ENCODE measurements around the gene VSIR.

DNA sequence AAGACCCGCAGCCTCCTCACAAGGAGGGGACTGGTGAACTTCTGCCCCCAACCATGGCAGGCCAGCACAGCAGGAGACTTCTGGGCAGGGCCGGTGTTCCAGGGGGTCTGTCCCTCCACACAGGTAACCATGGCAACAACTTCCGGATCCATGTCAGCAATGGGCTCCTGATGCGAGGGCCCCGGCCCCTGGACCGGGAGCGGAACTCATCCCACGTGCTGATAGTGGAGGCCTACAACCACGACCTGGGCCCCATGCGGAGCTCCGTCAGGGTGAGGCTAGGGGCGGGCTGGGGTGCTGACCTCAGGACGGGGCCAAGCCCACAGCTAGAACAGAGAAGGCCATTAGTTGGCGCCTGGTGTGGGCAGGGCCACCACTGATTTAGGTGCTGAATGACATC is 48.1 kb downstream of the VSIR start:
- TF ChIP-seq, protein P1, sequence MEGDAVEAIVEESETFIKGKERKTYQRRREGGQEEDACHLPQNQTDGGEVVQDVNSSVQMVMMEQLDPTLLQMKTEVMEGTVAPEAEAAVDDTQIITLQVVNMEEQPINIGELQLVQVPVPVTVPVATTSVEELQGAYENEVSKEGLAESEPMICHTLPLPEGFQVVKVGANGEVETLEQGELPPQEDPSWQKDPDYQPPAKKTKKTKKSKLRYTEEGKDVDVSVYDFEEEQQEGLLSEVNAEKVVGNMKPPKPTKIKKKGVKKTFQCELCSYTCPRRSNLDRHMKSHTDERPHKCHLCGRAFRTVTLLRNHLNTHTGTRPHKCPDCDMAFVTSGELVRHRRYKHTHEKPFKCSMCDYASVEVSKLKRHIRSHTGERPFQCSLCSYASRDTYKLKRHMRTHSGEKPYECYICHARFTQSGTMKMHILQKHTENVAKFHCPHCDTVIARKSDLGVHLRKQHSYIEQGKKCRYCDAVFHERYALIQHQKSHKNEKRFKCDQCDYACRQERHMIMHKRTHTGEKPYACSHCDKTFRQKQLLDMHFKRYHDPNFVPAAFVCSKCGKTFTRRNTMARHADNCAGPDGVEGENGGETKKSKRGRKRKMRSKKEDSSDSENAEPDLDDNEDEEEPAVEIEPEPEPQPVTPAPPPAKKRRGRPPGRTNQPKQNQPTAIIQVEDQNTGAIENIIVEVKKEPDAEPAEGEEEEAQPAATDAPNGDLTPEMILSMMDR (IDR thresholded peaks at IDR 0.05) = no peak
- no peak for TF ChIP-seq POLR2A (IDR thresholded peaks at IDR 0.05)

Measured in testis (tissue), 2 donors.